HG03457 (cell line): ENCODE results near the gene LMO4.

ENCODE experiments used
- ATAC-seq: cut with Tn5 transposase; IDR thresholded peaks from one replicate; pipeline ENCODE4 v1.9.1; 2021; ENCODE audit warnings: moderate number of reproducible peaks; ENCODE audit not compliant: unreplicated experiment

The LMO4 gene

GRCh38 chr1:87356591-87356990 lies 27.9 kb downstream of the LMO4 start:
- ATAC-seq: no peak

GRCh38 chr1:87358219-87358618 lies 29.5 kb downstream of the LMO4 start:
- no peak for ATAC-seq

GRCh38 chr1:87359586-87359985 lies 30.9 kb downstream of the LMO4 start:
- no peak for ATAC-seq

- ATAC-seq: no peak
Measured at GRCh38 chr1:87362063-87362833, 33.6 kb downstream of the LMO4 start.

GRCh38 chr1:87362834-87363426 lies 34.2 kb downstream of the LMO4 start:
- no peak for ATAC-seq

GRCh38 chr1:87367549-87367948 lies 38.9 kb downstream of the LMO4 start:
- ATAC-seq: no peak

- ATAC-seq: no peak
Measured at GRCh38 chr1:87368907-87369306, 40.2 kb downstream of the LMO4 start.

GRCh38 chr1:87369736-87370478 lies 41.2 kb downstream of the LMO4 start:
- no peak for ATAC-seq

GRCh38 chr1:87370544-87370943 lies 41.9 kb downstream of the LMO4 start:
- ATAC-seq: no peak

GRCh38 chr1:87379306-87379705 lies 50.6 kb downstream of the LMO4 start:
- no peak for ATAC-seq

GRCh38 chr1:87386217-87386790 lies 57.6 kb downstream of the LMO4 start:
- ATAC-seq: no peak

- ATAC-seq: no peak
Measured at GRCh38 chr1:87388411-87388810, 59.7 kb downstream of the LMO4 start.

GRCh38 chr1:87389011-87389410 lies 60.3 kb downstream of the LMO4 start:
- ATAC-seq: no peak

GRCh38 chr1:87389546-87389945 lies 60.9 kb downstream of the LMO4 start:
- no peak for ATAC-seq

GRCh38 chr1:87392248-87393192 lies 63.8 kb downstream of the LMO4 start:
- no peak for ATAC-seq

- ATAC-seq: no peak
Measured at GRCh38 chr1:87393445-87394085, 64.9 kb downstream of the LMO4 start.

- no peak for ATAC-seq
Measured at GRCh38 chr1:87394513-87394912, 65.8 kb downstream of the LMO4 start.

- ATAC-seq: no peak
Measured at GRCh38 chr1:87394982-87395381, 66.3 kb downstream of the LMO4 start.
